Heart right ventricle (tissue), 16 donors: ENCODE measurements around the gene RNF144A. TPM values are rescaled to one million over a fixed set of nuclear protein-coding genes. Genes with fewer than 3 reads are reported as not detected.

Experiments
- ATAC-seq, 8 donors: fragments of 200-7000 bp; cut with Tn5 transposase; one replicate each; pipeline ENCODE4 v1.9.1; 2020; ENCODE audit warnings: mild to moderate bottlenecking in 8 of 8, moderate library complexity in 8 of 8, moderate number of reproducible peaks in 1 of 8
- DNase-seq, 2 donors: peaks; one replicate each; pipeline ENCODE4 v3.0.0-alpha.2; 2020
- H3K27ac ChIP-seq, 10 donors: fragments of 200-600 bp; sonication (generic) in 2 of 10; one replicate each; pipeline versions ENCODE4 v1.5.0 to v1.8.0; 2020 to 2022; ENCODE audit warnings: mild to moderate bottlenecking in 3 of 10
- H3K27me3 ChIP-seq, 7 donors: fragments of 200-600 bp; one replicate each; pipeline ENCODE4 v1.8.0; 2021 to 2022; ENCODE audit warnings: mild to moderate bottlenecking in 2 of 7
- H3K36me3 ChIP-seq, 9 donors: fragments of 200-600 bp; sonication (generic) in 1 of 9; one replicate each; pipeline versions ENCODE4 v1.5.0 to v1.8.0; 2020 to 2022; ENCODE audit warnings: mild to moderate bottlenecking in 2 of 9
- H3K4me1 ChIP-seq, 9 donors: fragments of 200-600 bp; sonication (generic) in 1 of 9; one replicate each; pipeline versions ENCODE4 v1.5.0 to v1.8.0; 2020 to 2022; ENCODE audit warnings: mild to moderate bottlenecking in 4 of 9
- H3K4me3 ChIP-seq, 10 donors: fragments of 200-600 bp; sonication (generic) in 2 of 10; one replicate each; pipeline versions ENCODE4 v1.5.0 to v1.8.0; 2020 to 2022; ENCODE audit warnings: mild to moderate bottlenecking in 7 of 10, moderate library complexity in 2 of 10
- H3K9me3 ChIP-seq, 11 donors: fragments of 200-600 bp in 10 of 11; sonication (generic) in 2 of 11; one replicate each; pipeline versions ENCODE4 v1.5.0 to v1.8.0; 2013 to 2022; ENCODE audit warnings: mild to moderate bottlenecking in 2 of 11, control low read depth in 1 of 11, moderate library complexity in 1 of 11
- WGBS, 2 donors: extraction: QIAGEN DNeasy Blood & Tissue Kit; methylation state at CpG; one replicate each; pipeline ENCODE4 v1.1.7; 2013; ENCODE audit warnings: inconsistent platforms in 1 of 2; 5-methylcytosine and 5-hydroxymethylcytosine counted together
- intact Hi-C, 10 donors: fragments of 100-400 bp; cut with DNase I; formaldehyde crosslinking; loops; one replicate each; pipeline versions ENCODE4 v1.11.1 to v1.14.2; 2022
- polyA plus RNA-seq, 2 donors: library from polyadenylated mRNA; stranded (reverse); fragments of 200-250 nt; gene quantifications; one replicate each; pipeline ENCODE4 v1.2.3, GENCODE V29; 2013
- total RNA-seq, 10 donors: library from RNA; stranded (reverse); fragmentation: NEBNext Ultra II Directional in 3 of 10; extraction: Animal tissue kit (Norgen Biotek cat#: 25700) in 3 of 10; gene quantifications; one replicate each; pipeline versions ENCODE4 v1.2.1 to v1.2.4, GENCODE V29; 2021 to 2023
- TF ChIP-seq, protein P1 (sequence below), 9 donors: fragments of 200-600 bp; sonication (generic) in 2 of 9; IDR thresholded peaks; one replicate each; pipeline versions ENCODE4 v1.5.0 to v1.8.0; 2021 to 2022; ENCODE audit warnings: antibody characterized with exemption in 9 of 9, mild to moderate bottlenecking in 5 of 9, moderate library complexity in 1 of 9
- donor health status: Arrhythmogenic right ventricular cardiomyopathy.
- donor health status: ischemic (EF 13 %, LVEDD 7.1; RV severe dilation, severe dysfunction).
- donor health status: healthy with polysubstance abuse.
- donor health status: DM: no; HTN: yes; CAD: no.
- donor health status: DM: no; HTN: no; CAD: no.
- donor health status: ischemic (EF 25% LVEDD 6.9; RV normal size, moderate dysfunction).
- donor health status: ischemic (EF 25% LVEDD 5.7; RV mildly dilated, moderate dysfunction).
- donor health status: healthy.
- donor health status: DM: yes; HTN: yes; CAD: no.
- donor health status: Ischemic cardiomyopathy.
- donor health status: ischemic (EF 35%, LVEDD 5.7; RV mildly dilated, moderate dysfunction).
- donor health status: nonischemic (EF 11% LVEDD 7.7; RV severe dilation, severe dysfunction).
- donor health status: DM: yes; HTN: yes; CAD: no.
- donor health status: PGD.
- donor health status: ischemic (EF 29% LVEDD 5.4; RV normal size, mild dysfunction).
- donor health status: nonischemic (EF 23%, LVEDD 6.1; RV moderate dilation, normal function).

Gene RNF144A
- total and polyA plus RNA-seq, 12 donors: 3.6 to 19.7 (median 11.6) TPM

DNA sequence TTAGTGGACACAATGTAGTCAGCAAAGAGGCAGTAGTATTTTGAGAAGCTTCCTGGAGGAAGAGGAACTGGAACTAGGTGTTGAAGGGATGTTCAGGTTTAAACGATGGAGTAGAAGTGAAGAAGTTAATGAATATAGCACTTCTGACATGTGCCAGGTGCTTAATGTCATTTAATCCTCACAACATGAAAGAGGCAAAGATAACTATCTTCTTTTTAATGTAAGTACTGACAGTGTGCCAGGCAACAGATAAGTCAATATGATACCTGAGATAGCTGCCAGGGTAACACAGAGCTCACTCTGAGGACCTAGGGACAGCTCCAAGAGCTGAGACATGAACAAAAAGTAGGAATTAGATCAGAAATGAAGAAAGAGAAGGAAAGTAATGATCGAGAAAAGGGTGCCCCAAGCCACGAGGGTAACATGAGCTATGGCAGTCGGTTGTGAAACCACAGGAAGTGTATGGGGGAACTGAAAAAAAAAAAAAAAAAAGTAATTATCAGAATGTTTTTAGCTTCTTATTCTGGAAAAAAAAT lies 140.7 kb downstream of the RNF144A start:
- no peak for DNase-seq
- H3K9me3 ChIP-seq: peaks cover 0 to under 1% (median 0%) of the 10 kb centered on the region in 11 donors
- intact Hi-C loops: no loop called here
- 68 to 79% methylated on average over 4 of the region's 4 CpGs for WGBS, 2 donors
- H3K36me3 ChIP-seq: no peaks in the 10 kb centered on the region
- H3K27me3 ChIP-seq: no peaks in the 10 kb centered on the region
- H3K4me3 ChIP-seq: no peak overlapping the region
- ATAC-seq: peak in 2 of 8 donors; percentile 38 to 43
- TF ChIP-seq, protein P1, sequence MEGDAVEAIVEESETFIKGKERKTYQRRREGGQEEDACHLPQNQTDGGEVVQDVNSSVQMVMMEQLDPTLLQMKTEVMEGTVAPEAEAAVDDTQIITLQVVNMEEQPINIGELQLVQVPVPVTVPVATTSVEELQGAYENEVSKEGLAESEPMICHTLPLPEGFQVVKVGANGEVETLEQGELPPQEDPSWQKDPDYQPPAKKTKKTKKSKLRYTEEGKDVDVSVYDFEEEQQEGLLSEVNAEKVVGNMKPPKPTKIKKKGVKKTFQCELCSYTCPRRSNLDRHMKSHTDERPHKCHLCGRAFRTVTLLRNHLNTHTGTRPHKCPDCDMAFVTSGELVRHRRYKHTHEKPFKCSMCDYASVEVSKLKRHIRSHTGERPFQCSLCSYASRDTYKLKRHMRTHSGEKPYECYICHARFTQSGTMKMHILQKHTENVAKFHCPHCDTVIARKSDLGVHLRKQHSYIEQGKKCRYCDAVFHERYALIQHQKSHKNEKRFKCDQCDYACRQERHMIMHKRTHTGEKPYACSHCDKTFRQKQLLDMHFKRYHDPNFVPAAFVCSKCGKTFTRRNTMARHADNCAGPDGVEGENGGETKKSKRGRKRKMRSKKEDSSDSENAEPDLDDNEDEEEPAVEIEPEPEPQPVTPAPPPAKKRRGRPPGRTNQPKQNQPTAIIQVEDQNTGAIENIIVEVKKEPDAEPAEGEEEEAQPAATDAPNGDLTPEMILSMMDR (IDR thresholded peaks at IDR 0.05): no peak
- H3K4me1 ChIP-seq: peaks cover 0 to 34% (median 0%) of the 10 kb centered on the region in 9 donors
- H3K27ac ChIP-seq: peak overlapping the region in 1 of 10 donors; percentile 27

GRCh38 chr2:7060156-7060555 lies 142.9 kb downstream of the RNF144A start:
- Histone ChIP-seq H3K4me1 (peaks cover 0 to 34% (median 0%) of the 10 kb centered on the region in 9 donors), H3K27me3 (no peaks in the 10 kb centered on the region), H3K27ac (no peak overlapping the region), H3K4me3 (no peak overlapping the region), H3K36me3 (no peaks in the 10 kb centered on the region), H3K9me3 (peaks cover 0 to 11% (median 0%) of the 10 kb centered on the region in 11 donors)
- WGBS, 2 donors: 38 to 62% methylated on average over 2 of the region's 2 CpGs
- no peak for ATAC-seq
- TF ChIP-seq, protein P1 (IDR thresholded peaks at IDR 0.05): no peak
- DNase-seq: no peak
- intact Hi-C loops: no loop called here

- H3K4me1 ChIP-seq: peaks cover 0 to 34% (median 0%) of the 10 kb centered on the region in 9 donors
- TF ChIP-seq, protein P1 (IDR thresholded peaks at IDR 0.05): no peak
- no peaks in the 10 kb centered on the region for H3K36me3 ChIP-seq
- peaks cover 0 to 11% (median 0%) of the 10 kb centered on the region in 11 donors for H3K9me3 ChIP-seq
- ATAC-seq: no peak
- H3K27ac ChIP-seq: no peak overlapping the region
- no peaks in the 10 kb centered on the region for H3K27me3 ChIP-seq
- intact Hi-C loops: no loop called here
- WGBS, 2 donors: 85 to 89% methylated on average over 8 of the region's 8 CpGs
- H3K4me3 ChIP-seq: no peak overlapping the region
- no peak for DNase-seq
Observed at GRCh38 chr2:7060631-7061449, 143.6 kb downstream of the RNF144A start.

- no peak overlapping the region for H3K4me3 ChIP-seq
- H3K36me3 ChIP-seq: no peaks in the 10 kb centered on the region
- ATAC-seq: no peak
- no peak for DNase-seq
- peaks cover 0 to 11% (median 0%) of the 10 kb centered on the region in 11 donors for H3K9me3 ChIP-seq
- H3K27ac ChIP-seq: no peak overlapping the region
- 71 to 84% methylated on average over 3 of the region's 3 CpGs for WGBS, 2 donors
- H3K27me3 ChIP-seq: no peaks in the 10 kb centered on the region
- TF ChIP-seq, protein P1 (IDR thresholded peaks at IDR 0.05): no peak
- intact Hi-C loops: no loop called here
- H3K4me1 ChIP-seq: peaks cover 0 to 34% (median 0%) of the 10 kb centered on the region in 9 donors
Observed at GRCh38 chr2:7061450-7061789, 144.2 kb downstream of the RNF144A start.
